GM18858 (cell line): ENCODE results near the gene RELCH.
A peak's percentile ranks its signal among the peaks of the same experiment; 100 is the strongest.

Experiments
- ATAC-seq: cut with Tn5 transposase; IDR thresholded peaks from one replicate; pipeline ENCODE4 v1.9.1; 2021; ENCODE audit not compliant: unreplicated experiment

Gene RELCH

GRCh38 chr18:62323483-62324180 lies 136.6 kb downstream of the RELCH start:
- no peak for ATAC-seq

GRCh38 chr18:62324181-62324828 lies 137.2 kb downstream of the RELCH start:
- ATAC-seq = no peak

- ATAC-seq = peak; percentile 60
Measured at GRCh38 chr18:62324917-62325805, 138.1 kb downstream of the RELCH start, which contains the start of gene TNFRSF11A. Gene TNFRSF11A (plus strand): TSS chr18:62325310. CDS start chr18:62325353, 43 bp downstream.

- no peak for ATAC-seq
Measured at GRCh38 chr18:62325806-62326645, 139.0 kb downstream of the RELCH start.

- ATAC-seq = no peak
Measured at GRCh38 chr18:62326646-62327348, 139.7 kb downstream of the RELCH start.

GRCh38 chr18:62327977-62328376 lies 140.9 kb downstream of the RELCH start:
- ATAC-seq = no peak

GRCh38 chr18:62328586-62329525 lies 141.8 kb downstream of the RELCH start:
- ATAC-seq = no peak

- no peak for ATAC-seq
Measured at GRCh38 chr18:62329691-62330454, 142.8 kb downstream of the RELCH start.

GRCh38 chr18:62330650-62331049 lies 143.6 kb downstream of the RELCH start:
- no peak for ATAC-seq

GRCh38 chr18:62331581-62332356 lies 144.7 kb downstream of the RELCH start:
- no peak for ATAC-seq

GRCh38 chr18:62332431-62332830 lies 145.4 kb downstream of the RELCH start:
- no peak for ATAC-seq

GRCh38 chr18:62332964-62333695 lies 146.1 kb downstream of the RELCH start:
- no peak for ATAC-seq

GRCh38 chr18:62334120-62334519 lies 147.1 kb downstream of the RELCH start:
- no peak for ATAC-seq

GRCh38 chr18:62335494-62335893 lies 148.4 kb downstream of the RELCH start:
- no peak for ATAC-seq

- no peak for ATAC-seq
Measured at GRCh38 chr18:62336618-62337017, 149.6 kb downstream of the RELCH start.

- ATAC-seq = no peak
Measured at GRCh38 chr18:62337336-62337735, 150.3 kb downstream of the RELCH start.
